IPS DF 6.9 (cell line): Measurements from ENCODE around the gene PLEKHG4B.

ENCODE experiments used
- DNase-seq: peaks from one replicate; pipeline ENCODE4 v3.0.0-alpha.2; 2013; ENCODE audit warnings: low read depth, low spot score
- H3K27ac ChIP-seq: one replicate; pipeline ENCODE4 v1.5.1; 2013; ENCODE audit warnings: low read length, control low read depth
- H3K27me3 ChIP-seq: 2 replicates; pipeline ENCODE4 v1.6.1; 2013; ENCODE audit warnings: mild to moderate bottlenecking, low read length; ENCODE audit not compliant: control insufficient read depth, insufficient read depth
- H3K36me3 ChIP-seq: 2 replicates; pipeline ENCODE4 v1.6.1; 2013; ENCODE audit warnings: low read length; ENCODE audit not compliant: control insufficient read depth, insufficient read depth
- H3K4me1 ChIP-seq: 2 replicates; pipeline ENCODE4 v1.6.1; 2013; ENCODE audit warnings: low read length; ENCODE audit not compliant: control insufficient read depth, insufficient read depth
- H3K4me3 ChIP-seq: 2 replicates; pipeline ENCODE4 v1.5.1; 2013; ENCODE audit warnings: mild to moderate bottlenecking, low read length
- H3K9me3 ChIP-seq: 2 replicates; pipeline ENCODE4 v1.6.1; 2013; ENCODE audit warnings: low read length, inconsistent platforms; ENCODE audit not compliant: control insufficient read depth, insufficient read depth
- WGBS: extraction: QIAGEN DNeasy Blood & Tissue Kit; methylation state at CpG from one replicate; pipeline ENCODE4 v1.1.7; 2013; ENCODE audit warnings: mixed read lengths, missing lambda C conversion rate; ENCODE audit not compliant: insufficient read length, insufficient coverage; 5-methylcytosine and 5-hydroxymethylcytosine counted together

Gene PLEKHG4B

GRCh38 chr5:147751-148150, 55.8 kb downstream of the PLEKHG4B start:
- no peak overlapping the region for H3K27ac ChIP-seq
- no peak overlapping the region for H3K4me3 ChIP-seq
- H3K4me1 ChIP-seq = no peaks in the 10 kb centered on the region
- WGBS = no CpG with 5 or more reads among the region's 1 CpG
- H3K36me3 ChIP-seq = peaks cover 24% of the 10 kb centered on the region
- DNase-seq = no peak
- no peaks in the 10 kb centered on the region for H3K27me3 ChIP-seq
- H3K9me3 ChIP-seq = peaks cover 3% of the 10 kb centered on the region; the same call in 1 of the 2 replicates

- no peaks in the 10 kb centered on the region for H3K4me1 ChIP-seq
- no peak for DNase-seq
- no peaks in the 10 kb centered on the region for H3K27me3 ChIP-seq
- H3K27ac ChIP-seq = no peak overlapping the region
- H3K9me3 ChIP-seq = peaks cover 3% of the 10 kb centered on the region; the same call in 1 of the 2 replicates
- no peak overlapping the region for H3K4me3 ChIP-seq
- H3K36me3 ChIP-seq = peaks cover 24% of the 10 kb centered on the region
- no CpG with 5 or more reads among the region's 6 CpGs for WGBS
These were observed 57.9 kb downstream of the PLEKHG4B start for GRCh38 chr5:149745-150485.

GRCh38 chr5:150746-151145, 58.8 kb downstream of the PLEKHG4B start:
- no CpG with 5 or more reads among the region's 4 CpGs for WGBS
- Histone ChIP-seq H3K9me3 (peaks cover 3% of the 10 kb centered on the region; the same call in 1 of the 2 replicates), H3K27me3 (no peaks in the 10 kb centered on the region), H3K4me1 (no peaks in the 10 kb centered on the region), H3K36me3 (peaks cover 28% of the 10 kb centered on the region), H3K27ac (no peak overlapping the region), H3K4me3 (no peak overlapping the region)
- DNase-seq = no peak

GRCh38 chr5:152077-152476, 60.1 kb downstream of the PLEKHG4B start:
- WGBS = no CpG with 5 or more reads among the region's 6 CpGs

GRCh38 chr5:153256-153655, 61.3 kb downstream of the PLEKHG4B start:
- WGBS = no CpG with 5 or more reads among the region's 8 CpGs
- H3K36me3 ChIP-seq = peaks cover 34% of the 10 kb centered on the region
- no peaks in the 10 kb centered on the region for H3K27me3 ChIP-seq
- no peak overlapping the region for H3K27ac ChIP-seq
- no peak overlapping the region for H3K4me3 ChIP-seq
- H3K9me3 ChIP-seq = no peaks in the 10 kb centered on the region
- DNase-seq = no peak
- H3K4me1 ChIP-seq = no peaks in the 10 kb centered on the region

More at GRCh38 chr5:152077-152476, 60.1 kb downstream of the PLEKHG4B start:
- no peak overlapping the region for H3K4me3 ChIP-seq
- no peaks in the 10 kb centered on the region for H3K9me3 ChIP-seq
- H3K27me3 ChIP-seq = no peaks in the 10 kb centered on the region
- peaks cover 33% of the 10 kb centered on the region for H3K36me3 ChIP-seq
- no peak for DNase-seq
- no peaks in the 10 kb centered on the region for H3K4me1 ChIP-seq
- H3K27ac ChIP-seq = no peak overlapping the region

- WGBS = no CpG with 5 or more reads among the region's 10 CpGs
- Histone ChIP-seq H3K4me1 (no peaks in the 10 kb centered on the region), H3K9me3 (no peaks in the 10 kb centered on the region), H3K27me3 (no peaks in the 10 kb centered on the region), H3K27ac (no peak overlapping the region), H3K4me3 (no peak overlapping the region), H3K36me3 (peaks cover 36% of the 10 kb centered on the region)
- no peak for DNase-seq
These were observed 62.3 kb downstream of the PLEKHG4B start for GRCh38 chr5:154236-154635.

GRCh38 chr5:154826-155225, 62.9 kb downstream of the PLEKHG4B start:
- Histone ChIP-seq H3K9me3 (no peaks in the 10 kb centered on the region), H3K27ac (no peak overlapping the region), H3K27me3 (no peaks in the 10 kb centered on the region), H3K4me1 (no peaks in the 10 kb centered on the region), H3K36me3 (peaks cover 39% of the 10 kb centered on the region), H3K4me3 (no peak overlapping the region)
- WGBS = no CpG with 5 or more reads among the region's 18 CpGs
- no peak for DNase-seq

GRCh38 chr5:155651-156410, 63.9 kb downstream of the PLEKHG4B start:
- no CpG with 5 or more reads among the region's 23 CpGs for WGBS
- Histone ChIP-seq H3K36me3 (peaks cover 44% of the 10 kb centered on the region), H3K27me3 (no peaks in the 10 kb centered on the region), H3K4me1 (no peaks in the 10 kb centered on the region), H3K27ac (no peak overlapping the region), H3K9me3 (no peaks in the 10 kb centered on the region), H3K4me3 (no peak overlapping the region)
- no peak for DNase-seq

GRCh38 chr5:156411-157072, 64.6 kb downstream of the PLEKHG4B start:
- no peak overlapping the region for H3K27ac ChIP-seq
- H3K27me3 ChIP-seq = no peaks in the 10 kb centered on the region
- no CpG with 5 or more reads among the region's 17 CpGs for WGBS
- DNase-seq = no peak
- no peaks in the 10 kb centered on the region for H3K4me1 ChIP-seq
- peaks cover 47% of the 10 kb centered on the region for H3K36me3 ChIP-seq
- no peaks in the 10 kb centered on the region for H3K9me3 ChIP-seq
- no peak overlapping the region for H3K4me3 ChIP-seq

GRCh38 chr5:157126-157715, 65.3 kb downstream of the PLEKHG4B start:
- H3K36me3 ChIP-seq = peaks cover 53% of the 10 kb centered on the region
- no peak overlapping the region for H3K4me3 ChIP-seq
- H3K9me3 ChIP-seq = no peaks in the 10 kb centered on the region
- no peaks in the 10 kb centered on the region for H3K27me3 ChIP-seq
- no peaks in the 10 kb centered on the region for H3K4me1 ChIP-seq
- WGBS = no CpG with 5 or more reads among the region's 12 CpGs
- DNase-seq = no peak
- H3K27ac ChIP-seq = no peak overlapping the region
